Fibroblast of skin of right biceps (primary cell): ENCODE results near the gene HSPG2.
"Not testable (repeated sequence)": the region's sequence is repeated elsewhere in the genome, so short reads cannot be mapped to it uniquely, and the experiment has no call there.

Experiments
- DNase-seq: peaks from one replicate; pipeline ENCODE4 v3.0.0-alpha.2; 2013

Gene HSPG2

DNA sequence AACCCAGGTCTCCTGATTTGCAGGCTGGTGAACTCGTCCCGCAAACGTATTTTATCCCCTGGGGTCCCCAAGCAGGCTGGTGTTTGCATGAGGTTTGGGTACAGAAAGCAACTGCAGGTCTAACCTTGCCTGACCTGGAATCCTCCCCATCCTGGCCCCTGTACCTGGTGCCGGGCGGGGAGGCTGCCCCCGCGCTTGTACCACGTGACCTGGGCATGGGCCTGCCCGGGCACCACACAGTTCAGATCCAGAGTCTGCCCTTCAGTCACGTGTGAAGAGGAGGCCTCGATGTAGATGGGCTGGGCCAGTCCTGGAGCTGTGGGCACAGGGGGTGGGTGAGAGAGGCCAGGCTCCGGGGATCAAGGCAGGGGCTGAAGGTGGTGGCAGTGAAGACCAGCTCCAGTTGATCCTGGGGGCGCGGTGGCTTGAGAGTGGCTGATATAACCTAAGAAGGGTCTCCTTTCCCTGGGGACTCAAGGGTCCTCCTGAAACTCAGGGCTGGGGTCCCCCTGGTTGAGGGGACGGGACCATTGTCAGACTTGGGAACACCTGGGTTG, 94.4 kb downstream of the HSPG2 start:
- no peak for DNase-seq

DNA sequence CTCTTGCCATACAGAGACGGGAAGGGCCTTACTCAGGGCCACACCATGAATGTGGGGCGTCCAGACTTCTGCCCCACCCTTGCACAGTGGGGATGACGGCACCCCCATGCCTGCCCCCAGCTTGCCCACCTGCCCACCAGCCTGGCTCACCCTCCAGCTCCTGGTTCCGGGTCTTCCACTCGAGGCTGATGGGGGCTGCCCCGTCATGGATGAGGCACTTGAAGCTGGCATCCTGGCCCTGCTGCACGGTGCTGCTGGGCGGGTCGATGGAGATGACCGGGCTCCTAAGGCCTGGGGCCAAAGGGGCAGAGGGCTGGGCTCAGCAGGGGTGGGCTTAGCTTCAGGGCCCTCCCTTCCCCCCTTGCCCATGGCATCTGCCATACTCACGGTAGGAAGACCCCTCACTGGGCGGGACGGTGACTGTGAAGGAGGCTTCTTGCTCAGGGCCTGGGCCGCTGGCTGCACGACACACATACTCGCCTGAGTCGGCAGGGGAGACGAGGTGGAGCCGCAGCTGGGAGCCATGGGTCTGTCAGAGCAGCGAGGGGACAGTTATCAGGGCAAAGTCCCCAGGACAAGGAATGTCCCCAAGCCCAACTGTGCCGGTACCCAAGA, 95.2 kb downstream of the HSPG2 start:
- no peak for DNase-seq

DNA sequence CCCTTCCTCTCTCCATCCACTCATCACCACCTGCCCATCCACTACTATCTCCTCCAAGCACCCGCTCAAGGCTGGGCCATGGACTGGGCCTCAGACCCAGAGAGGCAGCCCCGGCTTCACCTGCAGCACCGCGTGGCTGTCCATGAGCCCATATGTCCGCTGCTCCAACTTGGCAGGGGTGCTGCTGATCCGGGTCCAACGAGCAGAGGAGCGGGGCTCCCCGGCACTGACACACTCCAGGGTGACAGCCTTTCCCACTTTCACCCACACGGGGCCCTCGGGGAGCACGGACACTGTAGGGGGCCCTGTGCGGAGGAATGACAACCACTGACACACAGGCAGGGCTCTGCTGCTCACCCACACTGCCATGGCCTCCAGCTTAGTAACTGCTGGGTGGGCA, 96.1 kb downstream of the HSPG2 start:
- no peak for DNase-seq

DNA sequence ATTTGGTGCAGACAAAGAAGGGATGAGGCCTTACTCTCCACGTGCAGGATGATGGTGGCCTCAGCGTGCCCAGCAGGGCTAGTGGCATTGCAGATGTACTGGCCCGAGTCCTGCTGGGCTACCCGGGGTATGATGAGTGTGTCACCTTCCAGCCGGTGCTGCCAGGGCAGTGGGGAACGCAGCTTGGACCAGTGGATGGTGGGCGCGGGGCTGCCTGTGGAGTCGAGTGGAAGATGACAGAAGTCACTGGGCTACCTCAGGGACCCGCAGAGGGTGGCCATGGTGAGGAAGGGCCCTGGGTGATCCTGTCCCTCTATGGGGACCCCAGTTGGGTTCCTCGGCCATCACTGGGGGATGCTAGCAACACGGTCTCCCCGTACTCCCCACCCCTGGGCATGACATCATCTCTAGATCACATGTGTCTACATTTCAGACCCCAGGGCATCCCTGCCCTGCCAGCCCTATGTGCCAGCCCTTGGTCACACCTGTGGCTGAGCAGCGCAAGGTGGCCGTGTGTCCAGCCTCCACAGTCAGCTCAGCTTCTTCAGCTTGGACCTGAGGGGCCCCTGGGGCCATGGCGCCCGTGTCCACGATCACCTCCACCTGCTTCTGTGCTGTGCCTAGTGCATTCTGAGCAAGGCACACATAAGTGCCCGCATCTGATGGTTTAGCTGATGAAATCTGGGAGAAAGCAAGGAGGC, 97.6 kb downstream of the HSPG2 start:
- no peak for DNase-seq

DNA sequence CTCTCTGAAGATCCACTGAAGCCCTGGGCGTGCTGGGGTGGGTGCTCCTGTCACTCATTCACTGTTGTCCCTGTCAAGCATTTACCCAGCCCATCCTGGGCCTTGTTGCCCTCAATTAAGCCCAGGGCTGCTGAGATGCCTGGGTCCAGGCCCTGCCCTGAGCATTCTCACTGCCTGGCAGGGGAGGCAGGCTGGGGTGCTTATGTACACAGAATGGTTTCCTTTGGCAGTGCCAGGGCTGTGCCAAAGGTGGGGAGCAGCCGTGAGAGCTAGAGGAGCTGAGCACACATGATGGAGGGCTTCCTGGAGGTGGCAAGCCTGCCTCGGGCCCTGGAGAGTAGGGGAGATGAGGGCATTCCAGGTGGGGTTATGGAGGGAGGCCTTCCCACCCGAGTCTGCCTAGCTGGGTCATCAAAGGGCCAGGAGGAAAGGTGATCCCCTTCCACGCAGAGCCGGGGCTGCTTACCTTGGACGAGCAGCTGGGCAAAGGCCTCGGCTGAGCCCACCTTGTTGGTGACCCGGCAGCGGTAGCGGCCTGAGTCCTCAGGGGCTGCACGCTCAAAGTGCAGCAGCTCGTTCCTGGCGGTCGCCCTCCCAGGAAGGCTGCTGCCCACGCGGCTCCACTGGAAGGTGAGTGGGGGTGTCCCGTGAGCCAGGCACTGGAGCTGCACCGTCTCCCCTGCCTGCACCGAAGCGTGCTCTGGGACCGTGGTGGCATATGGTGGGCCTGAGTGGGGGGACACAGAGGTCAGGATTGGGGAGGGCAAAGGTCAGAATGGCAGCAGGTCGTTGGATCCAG, 98.6 kb downstream of the HSPG2 start:
- no peak for DNase-seq

DNA sequence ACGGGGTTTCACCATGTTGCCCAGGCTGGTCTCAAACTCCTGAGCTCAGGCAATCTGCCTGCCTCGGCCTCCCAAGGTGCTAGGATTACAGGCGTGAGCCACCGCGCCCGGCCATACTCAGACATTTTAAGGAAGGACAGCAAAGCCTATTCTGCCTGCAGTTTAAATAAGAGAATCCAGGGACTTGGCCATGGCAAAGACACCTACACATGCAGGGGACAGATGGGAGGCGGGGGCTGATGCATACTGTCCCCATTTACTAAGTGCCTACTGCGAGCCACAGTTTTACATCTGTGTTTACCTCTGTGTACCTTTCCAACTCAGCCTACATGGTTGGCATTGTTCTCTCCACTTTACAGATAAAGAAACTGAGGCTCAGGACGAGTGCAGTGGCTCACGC, 99.6 kb downstream of the HSPG2 start:
- DNase-seq: no peak

DNA sequence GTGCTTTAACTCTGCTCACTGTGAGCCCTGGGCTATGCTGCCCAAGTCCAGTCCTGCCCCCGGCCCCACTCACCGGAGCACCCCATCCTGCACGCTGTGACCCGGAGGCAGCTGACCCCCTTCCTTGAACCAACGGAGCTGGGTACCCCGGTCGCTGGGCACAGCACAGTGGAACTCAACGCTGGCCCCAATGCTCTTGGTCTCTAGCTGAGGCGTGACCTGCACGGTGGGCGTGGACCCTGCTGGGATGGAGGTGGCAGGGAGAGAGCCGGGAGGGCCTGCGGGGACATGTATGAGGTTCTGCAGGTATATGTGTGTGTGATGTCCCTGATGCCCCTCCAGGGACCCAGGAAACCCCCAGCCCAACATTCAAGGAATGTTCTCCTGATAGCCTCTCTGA, 100.4 kb downstream of the HSPG2 start:
- no peak for DNase-seq

DNA sequence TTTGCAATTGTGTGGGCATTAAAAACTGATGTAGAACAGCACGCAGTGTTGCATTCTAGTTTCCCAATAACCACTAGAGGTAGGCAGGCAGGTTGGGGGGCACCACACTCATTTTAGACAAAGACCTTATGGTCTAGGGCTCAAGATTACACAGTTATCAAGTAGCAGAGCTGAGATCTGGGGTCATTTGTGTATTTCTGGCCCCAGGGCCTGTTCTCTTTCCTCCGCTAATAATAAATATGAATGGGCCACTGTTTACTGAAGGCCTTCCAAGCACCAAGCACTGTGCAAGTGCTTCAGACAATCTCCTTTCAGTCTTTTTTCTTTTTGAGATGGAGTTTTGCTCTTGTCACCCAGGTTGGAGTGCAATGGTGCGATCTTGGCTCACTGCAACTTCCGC, 101.1 kb downstream of the HSPG2 start:
- DNase-seq: no peak

DNA sequence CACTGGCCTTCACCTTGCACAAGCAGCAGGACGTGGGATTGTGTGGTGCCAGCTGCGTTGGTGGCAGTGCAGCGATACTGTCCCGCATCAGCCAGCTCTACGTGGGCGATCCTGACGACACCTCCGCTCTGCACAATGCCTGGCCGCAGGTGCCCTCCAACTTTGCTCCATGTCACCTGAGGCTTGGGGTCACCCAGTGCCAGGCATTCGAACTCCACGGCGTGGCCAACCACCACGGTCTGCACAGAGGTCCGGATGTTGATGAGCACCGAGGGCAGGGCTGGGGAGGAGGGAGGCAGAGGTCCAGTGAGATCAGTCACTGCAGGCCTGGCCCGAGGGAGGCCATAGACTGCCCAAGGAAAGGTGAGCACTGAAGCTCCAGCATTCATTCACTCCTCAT, 102.4 kb downstream of the HSPG2 start:
- DNase-seq: no peak

DNA sequence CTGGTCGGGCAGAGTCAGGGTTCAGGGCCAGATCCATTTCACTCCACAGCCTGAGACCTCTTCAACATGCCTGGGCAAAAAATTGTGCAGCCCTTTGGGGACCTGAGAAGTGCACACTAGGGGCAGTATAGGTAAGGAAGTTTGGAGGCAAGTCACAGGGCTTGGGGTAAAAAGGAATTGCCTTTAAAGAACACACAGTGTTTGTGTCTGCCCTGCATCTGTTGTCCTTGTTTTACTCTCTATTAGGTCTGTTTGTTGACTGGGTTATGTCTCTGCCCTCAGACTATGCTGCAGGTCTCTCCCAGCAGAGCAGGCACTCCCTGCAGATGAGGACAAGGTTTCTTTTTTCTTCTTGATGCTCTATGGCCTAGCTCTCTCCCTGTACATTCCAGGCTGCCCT, 103.0 kb downstream of the HSPG2 start:
- DNase-seq: no peak

DNA sequence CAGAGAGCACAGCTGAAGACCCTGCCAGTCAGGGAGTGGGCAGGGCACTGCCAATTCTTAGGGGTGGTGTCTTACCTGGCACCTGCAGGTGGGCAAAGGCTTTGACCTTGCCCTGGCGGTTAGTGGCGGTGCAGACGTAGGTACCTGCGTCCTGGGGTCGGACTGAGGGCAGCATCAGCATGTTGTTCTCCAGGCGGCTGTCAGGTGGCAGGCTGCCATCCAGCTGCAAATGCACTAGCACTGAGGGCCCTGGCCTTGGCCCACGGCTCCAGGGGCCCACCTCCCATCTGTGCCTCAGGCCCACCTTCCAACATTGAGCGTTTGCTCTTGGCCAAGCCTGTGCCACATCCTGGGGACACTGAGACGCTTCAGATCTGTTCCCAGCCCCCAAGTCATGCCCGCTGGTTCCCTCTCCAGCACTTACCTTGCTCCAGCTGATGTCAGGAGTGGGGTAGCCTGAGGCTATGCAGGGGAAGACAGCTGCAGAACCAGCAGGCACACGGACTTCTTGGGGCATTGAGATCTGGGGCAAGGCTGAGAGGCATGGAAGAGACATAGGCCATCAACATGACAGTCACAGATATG, 103.6 kb downstream of the HSPG2 start:
- no peak for DNase-seq

DNA sequence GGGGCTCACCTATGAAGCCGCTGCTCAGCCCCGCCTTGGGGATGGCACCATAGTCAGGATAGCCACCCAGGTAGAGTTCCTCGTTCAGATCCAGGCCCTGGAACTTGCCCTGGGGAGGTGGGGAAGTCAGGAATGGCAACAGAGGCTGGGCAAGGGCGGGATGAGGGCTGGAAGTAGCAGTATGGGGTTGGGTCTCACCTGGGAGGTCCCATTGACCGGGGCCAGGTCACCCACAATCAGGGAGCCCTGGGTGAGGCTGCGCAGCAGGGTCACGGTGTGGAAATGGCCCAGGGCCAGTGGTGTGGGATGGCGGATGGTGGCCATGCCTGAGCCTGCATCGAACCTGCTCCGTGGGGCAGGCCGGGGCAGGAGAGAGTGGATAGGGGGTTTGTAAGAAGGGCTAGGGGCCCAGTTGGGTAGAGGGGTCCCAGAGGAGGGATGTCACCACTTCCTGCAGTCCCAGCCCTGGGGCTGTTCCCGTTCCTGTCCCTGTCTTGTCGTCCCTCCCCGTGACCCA, 105.6 kb downstream of the HSPG2 start:
- no peak for DNase-seq

DNA sequence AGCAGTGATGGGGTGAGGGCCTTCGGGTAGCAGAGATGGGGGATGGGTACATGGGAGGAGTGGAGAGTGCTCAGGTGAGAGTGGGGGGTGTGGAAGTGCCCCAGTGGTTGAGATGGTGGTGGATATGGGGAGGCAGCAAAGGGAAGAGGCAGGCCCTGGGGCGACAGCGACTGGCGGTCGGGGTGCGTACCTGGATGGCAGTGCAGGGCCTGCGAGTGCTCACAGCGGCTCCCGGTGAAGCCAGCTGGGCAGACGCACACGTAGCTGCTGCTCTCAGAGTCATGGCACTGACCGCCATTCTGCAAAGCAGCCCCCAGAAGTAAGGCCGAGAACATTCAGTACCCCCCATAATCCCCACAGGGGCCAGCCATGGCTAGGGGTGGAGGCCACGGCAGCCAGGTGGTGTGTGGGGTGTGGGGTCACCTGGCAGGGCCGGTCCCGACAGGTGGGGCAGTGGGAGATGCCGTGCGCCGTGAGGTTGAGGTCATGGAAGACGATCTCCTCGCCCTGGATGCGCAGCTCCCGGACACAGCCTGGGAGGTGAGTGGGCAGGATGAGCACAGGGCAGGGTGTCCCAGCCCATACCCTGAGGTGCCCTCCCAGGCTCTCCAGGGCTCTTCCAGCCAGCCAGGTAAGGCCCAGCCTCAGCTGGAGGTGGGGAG, 106.2 kb downstream of the HSPG2 start:
- DNase-seq: no peak

DNA sequence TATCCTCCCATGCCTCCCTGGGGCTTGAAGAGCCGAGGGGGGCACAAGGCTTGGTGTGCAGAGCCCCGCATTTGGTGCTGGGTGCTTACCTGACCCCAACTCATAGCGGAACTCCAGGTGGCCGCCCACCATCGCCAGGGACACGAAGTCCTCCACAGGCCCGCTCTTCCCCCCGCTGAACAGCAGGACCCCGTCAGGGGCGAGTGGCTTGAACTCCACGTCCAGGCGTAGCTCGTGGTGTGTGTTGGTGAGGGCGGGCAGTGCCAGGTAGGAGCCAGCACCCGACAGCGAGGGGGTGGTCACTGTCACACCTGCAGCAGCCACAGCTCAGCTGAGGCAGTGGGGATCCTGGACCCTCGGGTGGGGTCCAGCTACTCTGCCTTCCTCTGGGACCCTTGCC, 107.8 kb downstream of the HSPG2 start:
- no peak for DNase-seq

DNA sequence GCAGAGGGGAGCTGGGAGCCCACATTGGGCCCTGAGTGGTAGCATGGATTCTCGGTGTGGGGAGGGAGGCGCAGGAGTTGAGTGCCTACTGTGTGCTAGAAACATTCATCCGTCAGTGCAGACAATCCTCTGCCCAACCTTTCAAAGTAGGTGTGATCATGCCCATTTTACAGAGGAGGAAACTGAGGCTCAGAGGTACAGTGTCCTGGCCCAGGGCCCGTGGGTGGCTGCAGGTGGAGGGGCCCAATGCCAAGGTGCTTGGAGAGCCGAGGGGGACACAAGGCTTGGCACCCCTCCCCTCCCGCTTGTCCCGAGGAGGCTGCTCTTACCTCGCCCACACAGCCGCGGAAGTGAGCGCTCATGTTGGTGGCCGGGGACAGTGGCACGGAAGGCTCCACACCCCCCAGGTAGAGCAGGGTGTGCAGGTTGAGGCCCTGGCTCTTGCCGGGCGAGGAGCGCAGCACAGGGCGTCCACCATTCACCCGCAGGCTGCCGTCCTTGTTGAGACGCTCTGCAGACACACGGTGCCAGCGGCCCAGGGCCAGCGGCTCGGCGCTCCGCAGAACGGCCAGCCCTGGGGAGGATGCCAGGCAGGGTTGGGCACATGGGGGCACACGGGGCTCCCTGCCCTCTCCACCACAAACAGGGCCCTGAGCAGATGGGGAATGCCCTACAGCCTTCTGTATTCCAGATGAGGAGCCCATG, 108.5 kb downstream of the HSPG2 start:
- no peak for DNase-seq

DNA sequence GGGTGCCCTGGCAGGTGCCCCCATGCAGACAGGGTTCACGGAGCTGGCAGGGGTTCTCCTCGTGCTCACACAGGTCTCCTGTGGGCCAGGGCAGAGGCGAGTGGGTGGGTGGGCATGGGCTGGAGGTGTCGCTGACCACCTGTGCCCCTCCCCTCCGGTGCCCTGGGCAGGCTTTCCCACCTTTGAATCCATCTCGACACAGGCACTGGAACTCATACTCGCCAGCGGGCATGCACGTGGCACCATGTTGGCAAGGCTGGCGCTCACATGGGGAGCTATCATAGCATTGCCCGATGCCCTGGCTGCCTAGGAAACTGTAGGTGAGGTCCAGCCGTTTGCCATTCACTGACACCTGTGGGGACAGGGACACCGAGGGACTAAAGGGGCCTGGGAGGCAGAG, 109.0 kb downstream of the HSPG2 start:
- no peak for DNase-seq

DNA sequence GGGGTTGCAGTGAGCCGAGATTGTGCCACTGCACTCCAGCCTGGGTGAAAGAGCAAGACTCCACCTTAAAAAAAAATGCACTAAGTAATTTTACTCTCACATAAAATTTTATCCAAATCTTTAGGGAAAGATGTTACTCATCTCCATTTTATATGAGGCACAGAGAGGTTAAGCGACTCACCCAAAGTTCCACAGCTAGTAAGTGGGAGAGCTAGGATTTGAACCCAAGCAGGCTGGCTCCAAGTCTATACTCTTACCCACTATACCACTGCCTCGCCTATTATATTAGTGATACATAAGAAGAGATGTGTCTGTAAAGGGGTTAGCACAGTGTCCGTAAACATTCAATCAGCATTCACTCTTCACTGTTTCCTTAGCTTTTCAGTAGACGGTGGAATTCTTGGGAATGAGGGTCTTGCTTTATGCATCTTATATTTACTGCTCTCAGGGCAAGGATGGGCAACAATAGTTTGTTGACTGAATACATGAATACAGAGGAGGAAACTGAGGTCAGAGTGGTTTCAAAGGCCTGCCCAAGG, 109.9 kb downstream of the HSPG2 start:
- no peak for DNase-seq

DNA sequence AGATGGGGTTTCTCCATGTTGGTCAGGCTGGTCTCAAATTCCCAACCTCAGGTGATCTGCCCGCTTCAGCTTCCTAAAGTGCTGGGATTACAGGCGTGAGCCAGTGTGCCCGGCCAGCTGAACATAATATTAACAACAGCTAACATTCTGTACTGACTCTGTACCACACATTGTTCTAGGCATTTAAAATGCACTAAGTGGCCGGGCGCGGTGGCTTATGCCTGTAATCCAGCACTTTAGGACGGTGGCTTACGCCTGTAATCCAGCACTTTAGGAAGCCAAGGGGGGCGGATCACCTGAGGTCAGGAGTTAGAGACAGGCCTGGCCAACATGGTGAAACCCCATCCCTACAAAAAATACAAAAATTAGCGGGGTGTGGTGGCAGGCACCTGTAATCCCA, 110.4 kb downstream of the HSPG2 start:
- DNase-seq: not testable (repeated sequence)

DNA sequence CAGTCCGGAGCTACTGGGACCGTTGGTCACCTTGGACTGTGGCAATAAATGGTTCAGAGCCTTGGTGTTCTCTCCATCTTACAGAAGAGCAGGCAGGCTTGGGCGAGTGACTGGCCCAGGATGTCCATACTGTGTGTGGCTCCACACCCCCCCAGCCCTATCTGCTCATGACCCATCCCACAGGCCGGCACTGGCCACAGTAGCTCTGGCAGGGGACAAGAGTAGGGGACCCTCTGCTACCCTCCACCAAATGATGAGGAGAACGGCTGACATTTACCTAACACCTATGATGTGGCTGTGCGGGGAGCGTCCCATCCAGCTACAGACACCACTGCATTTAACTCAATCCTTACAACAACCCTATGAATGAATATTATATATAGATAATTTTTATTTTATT, 111.7 kb downstream of the HSPG2 start:
- no peak for DNase-seq

DNA sequence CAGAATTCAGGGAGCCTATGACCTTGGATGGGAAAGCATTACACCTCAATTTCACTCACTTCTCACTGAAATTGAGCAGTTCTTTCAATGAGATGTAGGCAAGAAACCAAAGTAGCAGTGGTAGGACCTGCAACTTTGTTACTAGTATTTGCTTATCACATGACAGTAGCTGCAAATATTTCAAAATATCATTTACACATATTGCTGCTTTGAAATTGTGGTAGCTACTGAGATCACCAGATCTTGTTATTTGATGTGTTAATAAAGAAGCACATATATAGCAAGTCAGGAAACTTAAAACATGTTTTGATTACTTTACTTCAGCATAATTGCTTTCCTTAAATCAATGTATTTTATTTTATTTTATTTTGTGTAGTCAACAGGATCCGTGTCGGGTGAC, 112.2 kb downstream of the HSPG2 start:
- DNase-seq: no peak

DNA sequence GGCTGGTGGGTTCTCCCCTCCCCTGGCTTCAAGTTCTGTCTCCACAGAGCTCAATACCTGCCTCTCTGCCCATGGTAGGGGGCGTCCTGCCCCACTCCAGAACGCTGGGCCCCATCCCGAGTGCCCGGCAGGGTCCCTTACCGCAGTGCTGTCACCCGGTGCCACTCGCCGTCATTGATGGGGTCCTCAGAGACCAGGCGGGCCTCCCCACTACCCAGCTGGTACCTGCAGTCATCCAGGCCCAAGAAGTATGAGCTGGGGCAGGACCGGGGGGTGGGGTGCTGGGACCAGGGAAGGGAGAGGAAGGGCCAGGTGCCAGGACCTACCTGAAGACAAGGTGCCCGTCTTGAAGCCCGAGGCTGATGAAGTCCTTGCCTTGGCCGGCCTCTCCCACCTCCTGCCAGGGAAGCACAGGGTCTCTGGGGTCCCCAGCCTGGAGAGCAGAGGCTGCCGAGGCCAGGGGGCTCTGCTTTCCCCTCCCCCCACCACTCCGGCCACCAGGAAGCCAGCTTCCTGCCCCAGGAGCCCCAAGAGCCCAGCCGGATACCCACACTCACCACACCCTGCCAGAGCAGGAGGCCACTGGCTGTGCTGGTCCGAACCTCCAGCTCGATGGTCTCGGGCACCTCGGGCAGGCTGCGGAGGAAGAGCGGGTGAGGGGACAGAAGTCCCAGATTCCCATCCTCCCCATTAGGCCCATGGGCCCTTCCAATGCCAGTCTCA, 113.0 kb downstream of the HSPG2 start:
- DNase-seq: no peak
